Activated CD4-positive, alpha-beta T cell treated with anti-CD3 and anti-CD28 coated beads, Interleukin-2, amount 50 U/mL, for 24 hours (primary cell): Measurements from ENCODE around the gene DPP6.

Experiments
- DNase-seq, 2 donors: peaks; one replicate each; pipeline ENCODE4 v3.0.0-alpha.2; 2020; ENCODE audit warnings: low read depth in 1 of 2, low spot score in 1 of 2

Gene DPP6

GRCh38 chr7:154231732-154232131 is 179.5 kb downstream of the DPP6 start:
- DNase-seq: no peak

DNA sequence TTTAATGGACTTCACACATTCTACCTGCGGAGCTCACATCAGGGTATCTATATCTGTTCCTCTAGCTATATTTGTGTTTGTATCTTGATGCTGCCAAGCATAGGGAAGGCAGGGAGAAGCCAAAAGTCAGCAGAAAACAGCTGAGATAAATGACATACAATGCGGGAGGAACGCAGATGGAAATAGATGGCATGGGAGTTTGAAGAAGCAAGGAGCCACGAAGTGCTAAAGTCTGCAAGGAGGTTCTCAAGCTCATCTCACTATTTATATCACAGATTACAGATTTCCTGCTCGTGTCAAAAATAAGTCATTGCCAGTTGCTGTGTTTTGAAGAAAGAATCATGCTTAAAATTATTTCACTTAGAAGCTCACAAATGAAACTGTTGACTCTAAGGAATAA is 180.5 kb downstream of the DPP6 start:
- no peak for DNase-seq

- no peak for DNase-seq
Observed at GRCh38 chr7:154241988-154242387, 189.8 kb downstream of the DPP6 start.

- DNase-seq: no peak
Observed at GRCh38 chr7:154242709-154243108, 190.5 kb downstream of the DPP6 start.

- no peak for DNase-seq
Observed at GRCh38 chr7:154252046-154252445, 199.8 kb downstream of the DPP6 start.

DNA sequence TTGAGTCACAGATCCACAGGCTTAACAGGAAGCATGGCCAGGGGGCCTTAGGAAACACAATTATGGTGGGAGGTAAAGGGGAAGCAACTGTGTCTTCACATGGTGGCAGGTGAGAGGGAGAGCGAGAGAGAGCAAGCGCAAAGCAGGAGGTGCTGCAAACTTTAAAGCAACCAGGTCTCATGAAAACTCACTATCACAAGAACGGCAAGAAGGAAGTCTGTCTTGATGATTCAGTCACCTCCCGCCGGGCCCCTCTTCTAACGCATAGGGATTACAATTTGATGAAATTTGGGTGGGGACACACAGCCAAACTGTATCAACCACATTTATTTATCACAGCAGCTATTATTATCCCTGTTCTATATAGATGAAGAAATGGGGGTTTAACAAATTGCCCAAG is 201.6 kb downstream of the DPP6 start:
- no peak for DNase-seq

- DNase-seq: no peak
Observed at GRCh38 chr7:154255324-154255723, 203.1 kb downstream of the DPP6 start.

- no peak for DNase-seq
Observed at GRCh38 chr7:154256150-154256549, 204.0 kb downstream of the DPP6 start.

- DNase-seq: no peak
Observed at GRCh38 chr7:154259396-154259795, 207.2 kb downstream of the DPP6 start.

DNA sequence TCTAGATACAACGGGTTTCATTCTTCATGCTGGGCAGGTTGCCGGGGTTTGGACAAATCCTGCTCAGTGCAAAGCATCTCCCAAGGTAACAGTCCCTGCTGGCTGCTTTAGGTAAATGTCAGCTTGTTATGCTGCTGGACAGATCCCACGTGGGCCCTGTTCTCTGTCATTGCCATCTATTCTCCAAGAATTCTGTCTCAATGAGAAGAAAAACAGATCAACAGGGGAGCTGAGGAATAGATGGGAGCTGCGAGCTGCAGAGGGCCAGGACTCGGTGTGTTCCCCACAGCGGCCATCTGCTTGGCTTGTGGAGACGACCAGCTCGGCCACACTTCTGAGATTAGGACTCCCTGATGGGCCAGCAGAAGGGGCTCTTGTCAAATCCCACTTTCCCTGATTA is 235.2 kb downstream of the DPP6 start:
- DNase-seq: no peak

- DNase-seq: no peak
Observed at GRCh38 chr7:154289119-154289518, 236.9 kb downstream of the DPP6 start.

DNA sequence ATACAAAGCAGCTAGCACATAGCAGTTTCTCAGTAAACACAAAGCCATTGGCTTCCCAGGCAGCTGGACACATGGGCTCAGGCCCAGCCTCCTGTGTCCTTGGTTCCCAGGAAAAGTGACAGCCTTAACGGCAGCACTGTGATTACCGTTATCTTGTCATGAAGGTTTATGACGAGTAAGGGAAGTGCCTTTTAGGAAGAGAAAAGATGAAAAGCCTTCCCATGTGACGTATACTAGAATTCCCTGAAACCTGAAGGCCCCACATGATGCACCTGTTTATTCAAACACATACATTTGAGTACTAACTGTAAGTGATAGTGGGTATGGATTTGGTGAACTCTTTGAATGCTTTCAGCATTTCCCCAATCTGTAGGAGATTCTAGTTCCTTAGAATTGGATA is 244.2 kb downstream of the DPP6 start:
- DNase-seq: no peak

DNA sequence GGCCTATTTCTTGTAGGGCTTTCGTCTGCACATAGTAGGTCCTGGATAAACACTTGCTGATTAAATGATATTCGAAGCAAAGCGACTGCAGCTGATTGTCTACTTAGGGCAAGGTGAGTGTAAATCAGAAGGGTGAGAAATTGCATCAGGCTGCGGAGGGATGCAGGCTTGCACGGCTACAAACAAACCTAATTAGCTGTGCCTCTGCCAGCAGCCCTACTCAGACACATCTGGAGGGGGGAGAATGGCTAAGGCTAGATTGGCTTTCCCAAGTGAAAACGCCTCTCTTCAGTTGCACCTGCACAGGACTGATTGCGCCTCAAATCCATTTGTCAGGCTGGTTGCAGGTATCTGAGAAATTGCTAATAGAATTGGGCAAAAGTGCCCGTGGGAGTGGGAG is 247.5 kb downstream of the DPP6 start:
- DNase-seq: no peak

- DNase-seq: no peak
Observed at GRCh38 chr7:154302380-154302779, 250.2 kb downstream of the DPP6 start.

DNA sequence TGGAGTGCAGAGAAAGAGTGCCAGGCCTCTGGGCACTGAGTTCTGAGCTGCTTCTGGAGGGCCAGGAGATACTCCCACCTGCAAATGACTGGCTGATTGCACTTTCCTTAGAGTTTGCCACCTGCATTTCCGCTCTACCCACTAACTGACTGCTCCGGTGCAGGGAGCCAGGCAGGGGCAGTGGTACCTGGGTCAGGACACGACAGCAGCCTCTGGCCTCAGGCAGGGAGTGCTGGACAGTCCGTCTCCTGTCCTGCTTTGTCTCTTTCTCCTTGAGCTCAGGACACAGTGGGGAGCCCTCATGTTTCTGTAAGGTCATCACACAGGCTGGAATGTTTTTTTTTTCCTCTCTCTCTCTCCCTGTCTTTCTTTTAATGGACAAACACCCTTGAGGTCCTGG is 252.0 kb downstream of the DPP6 start:
- no peak for DNase-seq

GRCh38 chr7:154304740-154305700 is 252.8 kb downstream of the DPP6 start:
- DNase-seq: no peak

DNA sequence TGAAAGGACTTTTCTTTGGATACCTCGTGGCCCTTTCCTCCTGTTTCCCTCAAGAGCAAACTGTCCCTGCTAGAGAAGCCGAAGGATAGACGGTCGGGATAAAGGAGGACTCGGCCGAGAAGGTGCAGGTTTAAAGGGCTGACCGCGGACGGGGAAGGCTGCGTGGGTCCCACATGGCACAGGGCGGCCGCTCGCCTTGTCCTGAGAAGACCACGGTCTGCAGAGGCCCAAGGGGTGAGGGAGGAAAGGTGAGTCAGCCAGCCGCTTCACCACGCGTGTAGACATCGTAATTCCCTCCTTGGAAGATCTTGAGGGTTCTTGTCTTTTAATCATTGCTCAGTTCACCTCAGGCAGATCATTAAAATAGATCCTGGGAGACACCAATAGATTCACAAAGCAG is 253.8 kb downstream of the DPP6 start:
- no peak for DNase-seq

DNA sequence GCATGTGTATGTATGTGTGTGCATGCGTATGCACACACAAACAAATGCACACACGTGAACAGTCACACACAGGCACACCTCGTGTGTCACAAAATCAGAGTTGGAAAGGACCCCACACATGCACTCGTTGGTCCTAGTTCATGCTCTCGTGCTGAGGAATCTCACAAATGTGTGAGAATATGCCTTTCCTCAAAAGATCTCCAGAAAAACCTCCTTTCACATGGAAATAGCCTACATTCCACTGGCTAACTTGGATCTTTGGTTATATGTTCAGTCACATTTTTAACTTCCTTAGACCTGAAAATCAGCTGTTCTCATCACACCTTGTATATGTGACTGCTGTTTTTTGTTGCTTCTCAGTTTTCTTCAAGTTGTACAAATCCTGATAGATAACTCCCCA is 256.7 kb downstream of the DPP6 start:
- no peak for DNase-seq

- no peak for DNase-seq
Observed at GRCh38 chr7:154310114-154310513, 257.9 kb downstream of the DPP6 start.

DNA sequence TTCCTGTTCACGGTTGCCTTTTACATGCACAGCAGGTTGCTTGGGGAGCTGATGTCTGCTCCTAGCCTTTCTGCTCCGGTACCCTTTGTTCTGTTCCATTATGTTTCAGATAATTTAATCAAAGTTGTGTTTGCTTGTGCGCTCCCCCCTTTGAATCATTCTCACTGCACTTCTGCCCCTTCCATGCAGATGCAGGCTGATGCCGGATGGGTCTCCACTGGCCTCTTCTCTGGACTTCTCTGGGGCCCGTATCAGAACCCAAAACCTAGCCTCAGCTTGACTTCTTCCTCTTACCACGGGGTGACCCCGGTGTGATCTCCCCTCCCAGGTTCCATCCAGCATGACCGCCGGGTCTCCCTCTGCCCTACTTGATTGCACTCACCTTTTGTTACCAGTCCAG is 272.0 kb downstream of the DPP6 start:
- DNase-seq: no peak

DNA sequence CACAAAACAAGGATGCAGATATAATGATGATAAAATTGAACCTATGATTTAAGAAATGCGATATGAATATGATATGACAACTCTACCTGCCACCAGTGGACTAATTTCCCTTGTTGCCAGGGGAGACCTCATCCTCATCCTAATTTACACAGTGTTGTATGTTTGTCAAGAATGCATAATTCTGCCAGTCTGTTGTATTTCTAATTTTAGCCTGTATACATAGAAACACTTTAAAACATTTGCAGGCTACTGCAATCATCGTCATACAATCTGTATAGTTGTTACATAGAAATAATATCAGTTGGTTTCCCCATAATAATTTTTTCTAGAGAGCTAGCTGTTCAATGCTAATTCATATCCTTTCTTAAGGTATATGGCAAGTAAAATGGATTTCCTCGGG is 274.2 kb downstream of the DPP6 start:
- no peak for DNase-seq

GRCh38 chr7:154330318-154330717 is 278.1 kb downstream of the DPP6 start:
- DNase-seq: no peak
